Adrenal gland (tissue), 5 donors: Measurements from ENCODE around the gene PDLIM3.

Experiments
- POLR2A ChIP-seq, 2 donors: fragments of 450-650 bp; IDR thresholded peaks; one replicate each; pipeline ENCODE4 v1.6.1; 2017; ENCODE audit warnings: antibody characterized with exemption in 2 of 2, mild to moderate bottlenecking in 2 of 2, moderate library complexity in 1 of 2
- TF ChIP-seq, protein P1 (sequence below), 6 experiments: fragments of 450-650 bp in 4 of 6; fragments of 200-600 bp in 2 of 6; sonication (generic) in 1 of 6; IDR thresholded peaks; 1 replicate in 5 of 6; 2 replicates in 1 of 6; pipeline versions ENCODE4 v1.5.1 to v1.8.0; 2016 to 2021; ENCODE audit warnings: antibody characterized with exemption in 6 of 6, mild to moderate bottlenecking in 2 of 6, moderate library complexity in 1 of 6
- donor health status: DM: no; HTN: no; CAD: no.

- TF ChIP-seq, protein P1, sequence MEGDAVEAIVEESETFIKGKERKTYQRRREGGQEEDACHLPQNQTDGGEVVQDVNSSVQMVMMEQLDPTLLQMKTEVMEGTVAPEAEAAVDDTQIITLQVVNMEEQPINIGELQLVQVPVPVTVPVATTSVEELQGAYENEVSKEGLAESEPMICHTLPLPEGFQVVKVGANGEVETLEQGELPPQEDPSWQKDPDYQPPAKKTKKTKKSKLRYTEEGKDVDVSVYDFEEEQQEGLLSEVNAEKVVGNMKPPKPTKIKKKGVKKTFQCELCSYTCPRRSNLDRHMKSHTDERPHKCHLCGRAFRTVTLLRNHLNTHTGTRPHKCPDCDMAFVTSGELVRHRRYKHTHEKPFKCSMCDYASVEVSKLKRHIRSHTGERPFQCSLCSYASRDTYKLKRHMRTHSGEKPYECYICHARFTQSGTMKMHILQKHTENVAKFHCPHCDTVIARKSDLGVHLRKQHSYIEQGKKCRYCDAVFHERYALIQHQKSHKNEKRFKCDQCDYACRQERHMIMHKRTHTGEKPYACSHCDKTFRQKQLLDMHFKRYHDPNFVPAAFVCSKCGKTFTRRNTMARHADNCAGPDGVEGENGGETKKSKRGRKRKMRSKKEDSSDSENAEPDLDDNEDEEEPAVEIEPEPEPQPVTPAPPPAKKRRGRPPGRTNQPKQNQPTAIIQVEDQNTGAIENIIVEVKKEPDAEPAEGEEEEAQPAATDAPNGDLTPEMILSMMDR (IDR thresholded peaks at IDR 0.05) = no peak
- no peak for TF ChIP-seq POLR2A (IDR thresholded peaks at IDR 0.05)
These were observed 25.0 kb upstream of the PDLIM3 start for GRCh38 chr4:185560316-185560715.
